SK-N-MC (cell line): Measurements from ENCODE around the gene LUM.

Source experiments
- DNase-seq: peaks from one replicate; pipeline ENCODE4 v3.0.0-alpha.2; 2011; ENCODE audit warnings: low read depth, low spot score
- H3K27ac ChIP-seq: fragments of 200-600 bp; sonication (generic); 2 replicates; pipeline ENCODE4 v1.5.1; 2016; ENCODE audit warnings: mixed run types
- H3K36me3 ChIP-seq: fragments of 200-600 bp; sonication (generic); 2 replicates; pipeline ENCODE4 v1.6.1; 2017; ENCODE audit warnings: antibody characterized with exemption, low read length, mixed read lengths; ENCODE audit not compliant: insufficient read depth
- H3K4me3 ChIP-seq: fragments of 200-600 bp; sonication (generic); 2 replicates; pipeline ENCODE4 v1.5.1; 2016
- H3K9ac ChIP-seq: fragments of 200-600 bp; sonication (generic); 2 replicates; pipeline ENCODE4 v1.8.0; 2017; ENCODE audit warnings: mixed run types, mixed read lengths; ENCODE audit not compliant: insufficient read length
- H3K9me3 ChIP-seq: fragments of 200-600 bp; sonication (generic); 2 replicates; pipeline ENCODE4 v1.6.1; 2017; ENCODE audit warnings: low read depth, mild to moderate bottlenecking, antibody characterized with exemption, low read length, moderate library complexity, mixed read lengths
- EZH2 ChIP-seq: fragments of 200-600 bp; sonication (generic); IDR thresholded peaks from one replicate; pipeline ENCODE4 v1.6.1; 2017; ENCODE audit warnings: antibody characterized with exemption
- FOXP2 ChIP-seq: optimal IDR thresholded peaks from 2 replicates; pipeline ENCODE3; 2011; ENCODE audit warnings: mild to moderate bottlenecking, moderate library complexity; ENCODE audit not compliant: insufficient read depth; ENCODE audit errors: extremely low read length, control extremely low read depth
- POLR2AphosphoS5 ChIP-seq: IDR thresholded peaks from 2 replicates; pipeline ENCODE4 v1.6.1; 2012; ENCODE audit warnings: mild to moderate bottlenecking, low read depth, low read length, borderline replicate concordance

Gene LUM

DNA sequence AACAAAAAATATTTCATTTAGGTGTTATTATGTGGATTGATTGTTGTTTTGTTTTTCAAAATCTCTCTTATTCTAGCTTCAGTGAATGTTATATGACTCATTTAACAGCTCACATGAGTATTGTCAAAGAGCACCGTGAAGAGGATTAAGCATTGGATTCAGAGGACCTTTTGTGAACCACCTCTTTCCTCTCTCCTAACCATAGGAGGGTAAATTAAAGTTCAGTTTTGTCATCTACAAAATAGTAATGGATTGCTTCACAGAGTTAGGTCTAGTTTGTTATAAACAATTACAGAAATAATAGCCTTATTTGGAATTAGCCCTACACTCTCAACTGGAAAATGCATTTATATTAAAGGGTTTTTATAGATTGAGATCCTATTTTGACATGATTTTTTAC is 52.5 kb downstream of the LUM start:
- DNase-seq, result no peak
- no peak overlapping the region for H3K9ac ChIP-seq
- no peaks in the 10 kb centered on the region for H3K36me3 ChIP-seq
- TF ChIP-seq FOXP2 (no peak), POLR2AphosphoS5 (no peak)
- no peak overlapping the region for H3K4me3 ChIP-seq
- H3K27ac ChIP-seq, result 0 out of 2 replicates have a peak overlapping the region, but pooled peaks have one; percentile 21
- no peaks in the 10 kb centered on the region for H3K9me3 ChIP-seq

- TF ChIP-seq POLR2AphosphoS5 (no peak), EZH2 (no peak), FOXP2 (no peak)
- H3K4me3 ChIP-seq, result peak within 1 kb of the TSS; percentile 44
- H3K9ac ChIP-seq, result no peak within 1 kb of the TSS
- H3K9me3 ChIP-seq, result no peaks in the 10 kb centered on the region
- no peak for DNase-seq
- H3K36me3 ChIP-seq, result no peaks in the 10 kb centered on the region
- 0 out of 2 replicates have a peak within 1 kb of the TSS, but pooled peaks have one; percentile 21 for H3K27ac ChIP-seq
These were observed 53.7 kb downstream of the LUM start, which contains the start of gene KERA for GRCh38 chr12:91057368-91058165. KERA (minus strand) TSS chr12:91058024; CDS start chr12:91056281, 1,743 bp downstream.

- Histone ChIP-seq H3K9ac (no peak overlapping the region), H3K4me3 (0 out of 2 replicates have a peak overlapping the region, but pooled peaks have one; percentile 12), H3K9me3 (no peaks in the 10 kb centered on the region), H3K27ac (peak overlapping the region; percentile 75), H3K36me3 (no peaks in the 10 kb centered on the region)
- TF ChIP-seq FOXP2 (no peak), EZH2 (no peak), POLR2AphosphoS5 (no peak)
- DNase-seq, result no peak
These were observed 54.8 kb downstream of the LUM start for GRCh38 chr12:91056488-91056887.

- DNase-seq, result no peak
- Histone ChIP-seq H3K36me3 (no peaks in the 10 kb centered on the region), H3K9me3 (no peaks in the 10 kb centered on the region), H3K27ac (peak overlapping the region; percentile 75; the same call in 1 of the 2 replicates), H3K9ac (no peak overlapping the region), H3K4me3 (no peak overlapping the region)
- TF ChIP-seq POLR2AphosphoS5, result no peak
- no peak for TF ChIP-seq EZH2
- no peak for TF ChIP-seq FOXP2
These were observed 55.3 kb downstream of the LUM start for GRCh38 chr12:91055976-91056375.

GRCh38 chr12:91053951-91054715 is 57.2 kb downstream of the LUM start:
- Histone ChIP-seq H3K27ac (no peak overlapping the region), H3K9me3 (no peaks in the 10 kb centered on the region), H3K36me3 (no peaks in the 10 kb centered on the region), H3K9ac (no peak overlapping the region), H3K4me3 (no peak overlapping the region)
- no peak for DNase-seq
- TF ChIP-seq FOXP2, result no peak
- no peak for TF ChIP-seq POLR2AphosphoS5
- TF ChIP-seq EZH2, result no peak
